DMS153 (cell line): ENCODE measurements around the gene LIN7C.
"Not testable (repeated sequence)": the region's sequence is repeated elsewhere in the genome, so short reads cannot be mapped to it uniquely, and the experiment has no call there.

ENCODE experiments used
- DNase-seq: peaks from one replicate; lab custom pipeline; 2025; lab: John Stamatoyannopoulos, UW

LIN7C gene

DNA sequence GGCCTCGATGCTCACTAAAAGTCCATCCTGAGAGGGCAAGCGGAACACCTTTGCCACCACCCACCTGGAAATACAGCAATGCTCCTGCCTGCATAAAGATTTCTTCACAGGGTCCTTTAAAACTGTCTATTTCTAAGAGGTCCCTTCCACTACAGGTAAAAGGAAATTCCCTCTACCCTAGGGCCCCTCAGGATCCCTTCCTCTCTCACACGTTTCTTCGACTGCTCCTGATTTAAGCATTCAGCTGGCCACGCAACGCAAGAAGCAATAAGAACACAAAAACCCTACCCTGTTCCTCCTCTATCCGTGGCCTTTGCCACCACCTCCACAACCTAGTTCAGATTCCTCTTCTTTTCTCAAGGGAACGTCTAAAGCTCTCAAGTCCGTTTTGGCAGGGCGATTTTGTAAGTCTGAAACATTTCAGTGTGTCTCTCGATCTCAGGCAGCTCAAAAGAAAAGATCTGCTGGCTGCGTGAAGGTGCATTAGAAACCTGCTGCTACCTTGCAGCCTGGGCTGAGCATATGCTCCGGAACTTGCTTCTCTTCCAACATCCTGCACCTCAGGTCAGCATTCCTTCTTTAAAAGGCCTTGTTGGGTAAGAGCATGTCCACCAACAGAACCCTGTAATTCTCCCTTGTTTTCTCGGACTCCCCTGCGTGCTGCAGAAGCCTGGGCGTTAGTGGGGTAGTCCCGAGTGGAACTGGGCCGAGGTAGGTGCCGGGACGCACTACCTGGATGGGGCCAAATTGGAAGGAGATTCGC lies 35.6 kb downstream of the LIN7C start:
- DNase-seq, result no peak

- no peak for DNase-seq
These were observed 36.4 kb downstream of the LIN7C start for GRCh38 chr11:27470166-27470565.

- no peak for DNase-seq
These were observed 37.4 kb downstream of the LIN7C start for GRCh38 chr11:27468995-27469695.

- no peak for DNase-seq
These were observed 38.2 kb downstream of the LIN7C start for GRCh38 chr11:27468209-27468994.

DNA sequence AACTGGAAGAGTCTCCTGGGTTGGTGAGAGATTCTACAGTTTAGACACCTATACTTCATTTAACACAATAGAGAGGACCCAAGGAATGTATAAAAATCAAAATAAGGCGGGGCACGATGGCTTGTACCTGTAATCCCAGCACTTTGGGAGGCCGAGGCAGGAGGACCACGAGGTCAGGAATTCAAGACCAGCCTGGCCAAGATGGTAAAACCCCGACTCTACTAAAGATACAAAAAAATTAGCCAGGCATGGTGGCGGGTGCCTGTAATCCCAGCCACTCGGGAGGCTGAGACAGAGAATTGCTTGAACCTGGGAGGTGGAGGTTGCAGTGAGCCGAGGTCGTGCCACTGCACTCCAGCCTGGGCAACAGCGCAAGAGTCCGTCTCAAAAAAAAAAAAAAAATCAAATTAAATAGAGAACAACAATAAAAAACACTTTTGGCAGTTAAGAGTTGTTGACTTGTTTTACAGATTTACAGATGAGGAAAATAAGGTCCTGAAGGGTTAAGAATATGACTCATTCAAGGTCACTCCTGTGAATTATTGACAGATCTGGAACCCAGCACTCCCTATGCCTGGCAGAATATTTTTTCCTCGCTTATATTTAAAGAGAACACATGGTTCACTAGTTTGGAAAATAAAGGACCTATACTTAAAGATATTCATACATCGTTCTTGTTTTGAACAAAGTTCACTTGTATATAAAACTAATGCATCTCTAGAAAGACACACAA lies 39.2 kb downstream of the LIN7C start:
- no peak for DNase-seq

DNA sequence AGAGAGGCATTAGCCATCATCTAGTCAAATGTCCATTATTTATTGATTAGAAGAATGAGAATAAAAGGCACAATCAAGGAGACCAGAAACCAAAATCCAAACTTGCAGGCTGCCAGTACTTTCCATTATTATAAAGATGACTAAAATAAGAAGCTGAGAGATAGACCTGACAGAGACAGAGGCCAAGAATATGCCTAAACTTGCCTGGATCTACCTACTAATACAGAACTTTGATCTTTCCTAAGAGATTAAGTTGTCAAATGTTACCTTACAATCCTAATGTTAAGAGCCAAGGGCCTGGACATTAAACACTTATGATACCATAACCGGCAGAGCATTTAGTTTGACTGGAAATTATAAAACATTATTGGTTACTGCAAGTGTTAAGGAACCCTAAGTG lies 40.2 kb downstream of the LIN7C start:
- DNase-seq, result no peak

DNA sequence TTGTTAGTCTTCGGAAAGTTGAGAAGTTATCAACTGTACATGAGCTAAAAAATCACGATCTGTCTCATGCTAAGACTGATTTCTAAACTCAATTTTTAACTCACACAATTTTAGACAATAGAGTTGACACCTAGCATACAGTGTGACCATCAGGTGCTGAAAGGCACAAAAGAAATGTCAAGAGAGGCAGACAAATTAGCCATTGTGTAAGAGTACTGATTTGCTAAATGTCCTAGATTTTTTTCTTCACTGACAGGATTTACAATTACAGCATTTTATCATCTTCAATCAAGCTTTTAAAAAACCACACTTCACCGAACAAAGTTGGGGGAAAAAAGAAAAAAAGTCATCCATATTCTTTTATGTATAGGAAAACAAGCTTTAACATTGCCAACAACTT lies 40.9 kb downstream of the LIN7C start:
- no peak for DNase-seq

DNA sequence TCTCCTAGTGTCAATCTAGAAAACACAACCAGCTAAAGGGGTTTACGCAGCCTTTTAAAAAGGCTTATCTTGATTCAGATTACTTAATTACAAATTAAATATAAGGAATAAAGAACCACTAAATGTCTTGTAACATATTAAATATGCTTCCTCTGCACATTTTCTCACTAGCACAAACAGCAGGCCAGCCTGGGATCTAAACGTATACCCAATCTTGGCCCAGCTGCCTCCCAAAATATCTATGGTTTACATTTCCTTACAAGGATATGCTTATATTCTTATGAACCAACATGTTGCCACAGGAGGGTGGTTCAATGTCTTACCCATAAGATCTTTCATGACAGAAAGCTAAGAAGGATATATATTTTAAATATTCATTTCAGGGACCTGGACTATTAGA lies 41.7 kb downstream of the LIN7C start:
- no peak for DNase-seq

GRCh38 chr11:27464289-27464696 lies 42.3 kb downstream of the LIN7C start:
- DNase-seq, result no peak

DNA sequence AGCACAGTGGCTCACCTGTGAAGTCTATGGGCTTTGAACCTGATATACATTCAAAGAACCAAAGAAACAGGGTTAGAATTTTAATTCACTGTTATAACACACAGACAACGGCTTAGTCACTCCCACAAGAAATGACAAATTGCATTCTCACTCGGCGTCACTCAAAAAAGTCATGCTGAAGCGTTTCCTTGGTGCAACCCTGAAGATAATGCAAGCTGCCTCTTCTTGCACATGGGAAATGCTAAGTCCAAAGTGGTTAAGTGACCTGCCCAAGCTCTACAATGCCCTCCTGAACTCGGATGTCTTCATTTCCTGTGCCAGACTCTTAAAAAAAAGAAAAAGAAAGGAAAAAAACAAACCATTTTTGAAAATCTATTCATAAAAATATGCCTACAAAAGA lies 44.0 kb downstream of the LIN7C start:
- no peak for DNase-seq

- no peak for DNase-seq
These were observed 46.2 kb downstream of the LIN7C start for GRCh38 chr11:27460158-27460978.

GRCh38 chr11:27459191-27459590 lies 47.4 kb downstream of the LIN7C start:
- DNase-seq, result no peak

DNA sequence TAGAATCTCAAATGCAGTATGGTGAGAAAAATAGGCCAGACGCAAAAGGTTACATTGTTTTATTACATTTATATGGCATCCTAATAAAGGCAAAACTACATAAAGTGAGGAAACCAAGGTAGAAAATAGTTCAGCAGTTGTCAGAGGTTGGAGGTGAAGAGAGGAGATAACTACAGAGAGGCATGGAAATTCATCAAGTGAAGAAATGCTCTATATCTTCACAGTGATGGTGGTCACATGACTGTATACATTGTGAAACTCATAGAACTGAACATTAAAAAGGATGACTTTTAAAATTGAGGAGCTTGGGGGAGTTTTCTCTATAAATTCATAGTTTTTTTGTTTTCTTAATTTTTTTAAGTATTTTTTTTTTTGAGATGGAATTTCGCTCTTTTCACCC lies 48.4 kb downstream of the LIN7C start:
- DNase-seq, result no peak

GRCh38 chr11:27456795-27457329 lies 49.7 kb downstream of the LIN7C start:
- DNase-seq, result no peak

DNA sequence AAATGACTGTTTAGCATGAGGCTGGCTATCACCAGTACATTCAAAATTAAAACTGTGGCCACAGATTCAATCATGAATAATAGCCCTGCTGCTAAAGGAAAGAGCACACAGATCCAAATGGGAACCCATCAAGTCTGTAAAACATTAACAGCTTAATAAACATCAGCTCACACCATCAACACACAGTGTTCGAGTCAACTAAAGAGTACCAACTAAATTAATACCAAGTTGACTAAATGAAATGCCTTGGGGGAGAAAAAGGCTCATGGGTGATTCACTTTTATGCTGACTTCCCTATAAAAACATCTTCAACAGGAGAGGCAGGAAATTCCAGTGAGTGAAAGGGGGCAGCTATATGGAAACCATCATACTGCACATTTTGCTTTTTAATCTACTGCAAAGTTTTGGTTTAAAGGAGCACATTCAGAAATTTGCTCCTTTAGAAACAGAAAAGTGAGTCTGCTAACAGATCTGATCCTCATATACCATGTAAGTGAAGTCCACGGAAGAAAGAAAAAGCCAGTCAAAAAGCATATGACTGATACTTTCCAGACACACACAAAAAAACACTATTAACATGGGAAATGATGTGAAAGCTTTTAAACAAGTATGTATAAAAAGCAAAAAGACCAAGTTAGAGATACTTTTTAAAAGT lies 50.3 kb downstream of the LIN7C start:
- no peak for DNase-seq

GRCh38 chr11:27455667-27456066 lies 50.9 kb downstream of the LIN7C start:
- DNase-seq, result no peak

DNA sequence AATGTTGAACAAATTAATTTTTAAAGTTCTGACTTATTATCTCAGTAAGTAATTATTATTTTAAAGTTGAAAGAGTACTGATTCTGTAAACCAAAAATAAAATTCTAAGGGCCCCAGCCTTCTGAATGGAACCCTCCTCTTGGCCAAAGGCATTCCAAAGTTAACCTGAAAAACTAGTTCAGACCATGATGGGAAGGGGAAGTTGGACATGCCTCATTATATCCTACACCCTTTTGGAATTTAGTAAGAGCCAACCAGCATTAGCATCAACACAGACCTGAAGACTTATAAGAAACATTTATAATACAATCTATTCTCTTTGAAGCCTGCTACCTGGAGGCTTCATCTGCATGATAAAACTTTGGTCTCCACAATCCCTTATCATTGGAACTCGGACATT lies 52.9 kb downstream of the LIN7C start:
- DNase-seq, result no peak

- no peak for DNase-seq
These were observed 54.4 kb downstream of the LIN7C start for GRCh38 chr11:27452147-27452546.

DNA sequence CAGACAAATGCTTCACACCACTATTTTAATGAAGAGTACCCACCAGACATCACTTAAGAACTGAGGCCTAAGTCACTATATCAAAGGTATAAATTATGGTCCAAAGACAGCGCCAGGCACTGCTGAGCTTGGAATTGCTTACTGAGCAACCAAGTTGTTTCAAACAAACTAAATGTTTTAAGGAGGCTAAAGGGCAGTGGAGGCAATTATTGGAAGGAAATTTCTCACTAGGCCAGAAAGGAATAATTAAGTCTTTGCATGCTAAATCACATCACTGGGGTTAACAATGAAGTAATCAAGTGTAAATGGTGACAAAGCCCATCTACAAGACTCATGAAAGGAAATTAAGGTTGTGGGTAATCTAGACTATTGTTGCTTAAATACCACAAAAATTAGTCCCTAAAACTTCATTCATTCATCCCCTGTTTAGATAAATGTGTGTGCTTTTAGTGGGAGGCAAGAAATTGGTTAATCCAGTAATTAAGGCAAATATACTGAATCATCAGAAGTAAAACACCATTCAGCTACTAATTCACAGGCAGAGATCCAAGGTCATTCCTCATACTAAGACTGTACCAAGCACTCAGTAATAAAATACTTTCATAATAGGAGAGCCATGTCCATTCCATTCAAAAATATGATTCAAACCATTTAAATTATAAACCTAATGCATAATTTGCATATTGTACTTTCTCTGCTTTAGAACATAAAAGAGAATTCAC lies 55.2 kb downstream of the LIN7C start:
- no peak for DNase-seq

- not testable (repeated sequence) for DNase-seq
These were observed 58.4 kb downstream of the LIN7C start for GRCh38 chr11:27448184-27448540.
